Measurements from ENCODE around the gene AOPEP.

Gene AOPEP

DNA sequence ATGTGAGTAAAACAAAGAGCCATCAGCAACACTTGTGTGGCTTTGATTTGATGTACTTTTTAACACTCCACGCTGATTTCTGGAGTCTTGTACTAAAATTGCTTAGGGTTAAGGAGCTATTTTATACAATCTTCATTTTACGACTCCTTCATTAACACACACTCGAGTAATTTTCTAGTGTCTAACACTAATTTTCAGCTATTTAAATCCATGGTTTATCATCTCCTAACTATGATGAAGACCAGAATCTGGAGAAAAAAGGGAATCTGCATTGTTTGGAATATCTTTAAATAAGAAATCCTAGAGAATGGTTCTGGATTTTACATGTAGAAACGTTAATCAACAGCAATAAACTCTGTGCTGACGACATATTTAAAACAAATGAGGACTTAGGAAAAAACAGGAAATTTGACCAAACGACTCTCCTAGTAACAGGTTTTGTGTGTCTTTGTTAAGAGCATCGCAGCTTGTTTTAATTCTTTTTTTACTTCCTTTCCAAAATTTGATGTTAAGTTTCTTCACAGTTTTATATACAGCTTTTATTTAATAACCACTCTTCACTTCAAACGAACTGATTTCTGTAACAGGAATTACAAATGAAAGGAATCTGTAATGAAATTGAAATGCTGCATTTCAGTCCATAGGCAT, 138.5 kb downstream of the AOPEP start:
- DNase-seq (ENCODE audit: low spot score) = no peak
- in situ Hi-C loops (cut with MboI; ENCODE audit: low pct_unique_long_range_greater_than_20kb, low sequenced_read_pairs, unreplicated experiment) = no loop called here
- TF ChIP-seq, protein P1, sequence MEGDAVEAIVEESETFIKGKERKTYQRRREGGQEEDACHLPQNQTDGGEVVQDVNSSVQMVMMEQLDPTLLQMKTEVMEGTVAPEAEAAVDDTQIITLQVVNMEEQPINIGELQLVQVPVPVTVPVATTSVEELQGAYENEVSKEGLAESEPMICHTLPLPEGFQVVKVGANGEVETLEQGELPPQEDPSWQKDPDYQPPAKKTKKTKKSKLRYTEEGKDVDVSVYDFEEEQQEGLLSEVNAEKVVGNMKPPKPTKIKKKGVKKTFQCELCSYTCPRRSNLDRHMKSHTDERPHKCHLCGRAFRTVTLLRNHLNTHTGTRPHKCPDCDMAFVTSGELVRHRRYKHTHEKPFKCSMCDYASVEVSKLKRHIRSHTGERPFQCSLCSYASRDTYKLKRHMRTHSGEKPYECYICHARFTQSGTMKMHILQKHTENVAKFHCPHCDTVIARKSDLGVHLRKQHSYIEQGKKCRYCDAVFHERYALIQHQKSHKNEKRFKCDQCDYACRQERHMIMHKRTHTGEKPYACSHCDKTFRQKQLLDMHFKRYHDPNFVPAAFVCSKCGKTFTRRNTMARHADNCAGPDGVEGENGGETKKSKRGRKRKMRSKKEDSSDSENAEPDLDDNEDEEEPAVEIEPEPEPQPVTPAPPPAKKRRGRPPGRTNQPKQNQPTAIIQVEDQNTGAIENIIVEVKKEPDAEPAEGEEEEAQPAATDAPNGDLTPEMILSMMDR (IDR thresholded peaks at IDR 0.05; ENCODE audit: extremely low read depth, insufficient read depth, missing control alignments) = no peak

DNA sequence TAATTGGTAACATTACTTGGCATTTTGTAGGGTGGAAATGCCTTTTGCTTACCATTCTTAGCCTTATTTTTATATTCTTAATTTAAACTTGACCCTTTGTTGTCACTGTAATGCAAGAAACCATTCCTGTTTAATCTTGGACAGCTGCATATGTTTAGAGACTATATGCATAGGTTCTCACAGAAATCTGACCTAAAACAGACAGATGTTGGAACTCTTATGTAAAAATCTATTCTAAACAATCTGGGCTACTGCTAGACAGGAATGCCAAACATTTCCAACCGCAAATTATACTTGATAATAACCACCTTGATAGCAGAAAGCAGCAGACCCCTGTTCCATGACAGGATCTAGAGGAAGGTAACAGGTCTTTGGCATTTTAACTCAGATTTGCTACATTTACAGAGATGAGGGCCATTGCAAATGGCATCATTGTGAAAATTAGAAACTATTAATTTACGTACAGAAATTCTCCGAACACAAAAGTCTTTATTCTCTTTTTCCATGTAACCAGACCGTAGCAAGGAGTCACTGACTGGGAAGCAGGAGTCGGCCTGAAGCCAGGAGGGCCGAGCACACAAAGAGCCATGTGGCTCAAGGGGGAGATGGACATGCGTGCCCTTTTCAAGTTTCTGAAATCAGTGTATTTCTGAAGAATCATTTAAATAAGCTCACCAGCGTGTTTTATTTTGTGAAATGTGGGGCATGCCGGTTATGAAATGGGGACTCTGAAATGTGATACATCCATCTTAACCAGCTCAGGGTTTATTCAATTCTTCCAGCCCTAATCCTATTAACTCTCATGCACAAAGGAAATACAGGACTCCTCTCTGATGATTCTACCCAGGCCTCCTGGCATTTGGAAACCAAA, 139.3 kb downstream of the AOPEP start:
- no peak for DNase-seq (ENCODE audit: low spot score)
- TF ChIP-seq, protein P1 (IDR thresholded peaks at IDR 0.05; ENCODE audit: extremely low read depth, insufficient read depth, missing control alignments) = no peak
- in situ Hi-C loops (cut with MboI; ENCODE audit: low pct_unique_long_range_greater_than_20kb, low sequenced_read_pairs, unreplicated experiment) = no loop called here

DNA sequence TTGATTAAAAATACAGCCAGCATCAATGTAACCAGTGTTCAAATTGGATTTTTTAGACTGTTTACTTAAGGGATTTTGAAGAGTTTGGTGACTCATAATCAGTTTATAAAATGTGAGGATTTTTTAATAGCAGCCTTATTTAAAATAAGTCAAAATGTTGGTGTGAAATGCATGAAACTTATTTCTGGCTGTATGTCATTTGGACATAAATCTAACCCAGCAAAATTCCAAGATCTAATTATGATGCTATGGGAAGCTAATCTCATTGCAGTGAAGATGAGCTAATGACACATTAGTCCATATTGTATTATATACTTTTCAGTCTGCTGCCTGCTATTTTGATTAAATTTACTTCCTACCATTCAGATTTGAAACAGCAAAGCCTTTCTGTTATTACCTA, 140.3 kb downstream of the AOPEP start:
- TF ChIP-seq, protein P1 (IDR thresholded peaks at IDR 0.05; ENCODE audit: extremely low read depth, insufficient read depth, missing control alignments) = no peak
- in situ Hi-C loops (cut with MboI; ENCODE audit: low pct_unique_long_range_greater_than_20kb, low sequenced_read_pairs, unreplicated experiment) = no loop called here
- DNase-seq (ENCODE audit: low spot score) = no peak

DNA sequence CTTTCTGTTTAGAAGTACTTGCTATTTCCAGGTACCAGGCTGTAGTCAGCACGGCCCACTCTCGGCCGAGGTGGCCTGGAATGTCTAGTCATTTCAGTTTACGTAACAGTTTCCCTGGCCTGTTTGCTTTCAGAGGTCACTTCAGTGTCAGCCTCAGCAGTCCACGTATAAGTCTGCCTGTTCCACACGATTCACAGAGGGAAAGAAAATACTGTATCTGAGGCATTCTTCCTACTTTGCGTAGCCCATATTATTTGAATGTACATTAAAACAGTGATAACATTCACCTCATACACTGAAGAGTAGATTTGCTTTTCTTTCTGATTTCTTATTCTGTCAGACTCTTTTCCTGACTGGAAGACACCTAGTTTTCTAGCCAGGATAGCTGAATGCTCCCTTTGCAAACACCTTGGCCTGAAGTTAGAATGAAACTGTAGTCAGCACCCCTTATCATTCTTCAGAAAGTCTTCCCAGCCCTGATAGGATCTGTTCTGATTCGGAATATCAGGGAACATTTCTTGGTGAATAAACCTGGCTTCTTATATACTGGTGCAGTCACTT, 140.9 kb downstream of the AOPEP start:
- TF ChIP-seq, protein P1 (IDR thresholded peaks at IDR 0.05; ENCODE audit: extremely low read depth, insufficient read depth, missing control alignments) = no peak
- DNase-seq (ENCODE audit: low spot score) = no peak
- in situ Hi-C loops (cut with MboI; ENCODE audit: low pct_unique_long_range_greater_than_20kb, low sequenced_read_pairs, unreplicated experiment) = no loop called here

DNA sequence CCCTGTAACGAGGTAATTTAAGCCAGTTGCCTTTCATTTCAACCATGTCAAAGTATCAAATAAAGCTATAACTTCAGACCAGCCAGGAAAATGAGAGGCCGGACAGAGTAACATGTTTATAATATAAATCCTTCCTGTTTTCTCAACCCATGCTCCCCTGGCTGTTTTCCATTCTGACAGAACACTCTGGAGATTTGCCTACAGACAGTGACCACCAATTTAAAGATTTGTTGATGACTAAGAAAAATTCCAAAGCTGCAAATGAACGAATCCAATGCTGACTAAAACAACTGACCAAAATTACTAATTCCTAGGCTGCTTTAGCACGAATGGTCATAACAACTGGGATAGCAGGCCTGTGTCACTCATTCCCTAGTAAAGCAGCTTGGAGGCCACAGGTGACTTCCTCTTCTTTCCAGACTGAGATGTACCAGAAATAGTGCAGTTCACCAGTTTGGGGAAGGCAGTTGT, 141.4 kb downstream of the AOPEP start:
- in situ Hi-C loops (cut with MboI; ENCODE audit: low pct_unique_long_range_greater_than_20kb, low sequenced_read_pairs, unreplicated experiment) = no loop called here
- TF ChIP-seq, protein P1 (IDR thresholded peaks at IDR 0.05; ENCODE audit: extremely low read depth, insufficient read depth, missing control alignments) = no peak
- no peak for DNase-seq (ENCODE audit: low spot score)

DNA sequence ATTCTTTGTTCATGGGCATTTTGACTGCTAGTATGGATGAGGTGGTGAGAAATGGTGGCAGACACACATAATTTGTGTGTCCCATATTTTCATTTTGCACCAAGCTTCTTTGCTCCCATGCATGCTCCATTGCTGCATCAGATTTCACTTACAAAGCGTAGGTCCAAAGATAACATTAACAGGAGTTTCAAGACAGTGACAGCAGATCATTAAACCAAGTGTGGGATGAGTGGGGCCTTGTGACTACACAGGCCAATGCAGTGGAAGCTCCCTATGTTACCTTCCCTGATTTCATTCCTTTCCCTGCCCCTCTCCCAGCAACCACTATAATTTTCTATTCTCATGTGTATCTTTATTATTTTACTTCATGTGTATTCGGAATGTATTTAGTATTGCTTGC, 142.0 kb downstream of the AOPEP start:
- in situ Hi-C loops (cut with MboI; ENCODE audit: low pct_unique_long_range_greater_than_20kb, low sequenced_read_pairs, unreplicated experiment) = no loop called here
- TF ChIP-seq, protein P1 (IDR thresholded peaks at IDR 0.05; ENCODE audit: extremely low read depth, insufficient read depth, missing control alignments) = no peak
- no peak for DNase-seq (ENCODE audit: low spot score)

All from GM13977 (cell line).